ENCODE results near the gene MAPT. TPM values are rescaled to one million over a fixed set of nuclear protein-coding genes. Genes with fewer than 3 reads are reported as not detected.

The MAPT gene
- total RNA-seq, 4 donors from 2014 or later = 3.6 to 6.5 (median 4.5) TPM

- Histone ChIP-seq H3K27me3 (peaks cover 6% of the 10 kb centered on the region), H3K4me3 (no peak overlapping the region), H3K4me1 (no peaks in the 10 kb centered on the region), H3K9me3 (no peaks in the 10 kb centered on the region), H3K36me3 (no peaks in the 10 kb centered on the region), H3K27ac (no peak overlapping the region)
- TF ChIP-seq CTCF (IDR thresholded peaks at IDR 0.05) (no peak), POLR2A (IDR thresholded peaks at IDR 0.05) (no peak), POLR2AphosphoS5 (IDR thresholded peaks at IDR 0.05) (no peak), EP300 (IDR thresholded peaks at IDR 0.05) (no peak)
- whole genome bisulfite sequencing = 72% methylated on average over 3 of the region's 3 CpGs
- DNase-seq (ENCODE audit: low spot score in 2 of 2) = no peak
Measured at GRCh38 chr17:45876539-45876938, 17.8 kb upstream of the MAPT start.

GRCh38 chr17:45877467-45877866, 16.9 kb upstream of the MAPT start:
- no peaks in the 10 kb centered on the region for H3K9me3 ChIP-seq
- WGBS = 60% methylated on average over 1 of the region's 1 CpG
- peaks cover 8% of the 10 kb centered on the region for H3K27me3 ChIP-seq
- no peaks in the 10 kb centered on the region for H3K4me1 ChIP-seq
- H3K36me3 ChIP-seq = no peaks in the 10 kb centered on the region
- TF ChIP-seq CTCF (IDR thresholded peaks at IDR 0.05) (no peak), POLR2AphosphoS5 (IDR thresholded peaks at IDR 0.05) (no peak), EP300 (IDR thresholded peaks at IDR 0.05) (no peak), POLR2A (IDR thresholded peaks at IDR 0.05) (no peak)
- DNase-seq (ENCODE audit: low spot score in 2 of 2) = no peak
- no peak overlapping the region for H3K4me3 ChIP-seq
- no peak overlapping the region for H3K27ac ChIP-seq

GRCh38 chr17:45883063-45883462, 11.3 kb upstream of the MAPT start:
- Histone ChIP-seq H3K27ac (no peak overlapping the region), H3K4me3 (no peak overlapping the region), H3K9me3 (no peaks in the 10 kb centered on the region), H3K36me3 (no peaks in the 10 kb centered on the region), H3K4me1 (no peaks in the 10 kb centered on the region), H3K27me3 (peaks cover 11% of the 10 kb centered on the region)
- TF ChIP-seq POLR2AphosphoS5 (IDR thresholded peaks at IDR 0.05) (no peak), POLR2A (IDR thresholded peaks at IDR 0.05) (no peak), CTCF (IDR thresholded peaks at IDR 0.05) (no peak), EP300 (IDR thresholded peaks at IDR 0.05) (no peak)
- DNase-seq (ENCODE audit: low spot score in 2 of 2) = no peak
- WGBS = 90% methylated on average over 2 of the region's 2 CpGs

GRCh38 chr17:45886852-45887251, 7.5 kb upstream of the MAPT start:
- TF ChIP-seq CTCF (IDR thresholded peaks at IDR 0.05) = no peak
- no peak for TF ChIP-seq POLR2A (IDR thresholded peaks at IDR 0.05)
- TF ChIP-seq EP300 (IDR thresholded peaks at IDR 0.05) = no peak
- no peak for TF ChIP-seq POLR2AphosphoS5 (IDR thresholded peaks at IDR 0.05)
- no peaks in the 10 kb centered on the region for H3K9me3 ChIP-seq
- no peak overlapping the region for H3K4me3 ChIP-seq
- H3K27me3 ChIP-seq = peaks cover 3% of the 10 kb centered on the region
- 95% methylated on average over 2 of the region's 2 CpGs for whole genome bisulfite sequencing
- no peak overlapping the region for H3K27ac ChIP-seq
- H3K4me1 ChIP-seq = no peaks in the 10 kb centered on the region
- no peaks in the 10 kb centered on the region for H3K36me3 ChIP-seq
- no peak for DNase-seq (ENCODE audit: low spot score in 2 of 2)

- H3K9me3 ChIP-seq = no peaks in the 10 kb centered on the region
- DNase-seq (ENCODE audit: low spot score in 2 of 2) = no peak
- WGBS = 60% methylated on average over 5 of the region's 5 CpGs
- TF ChIP-seq POLR2A (IDR thresholded peaks at IDR 0.05) (no peak), CTCF (IDR thresholded peaks at IDR 0.05) (no peak), POLR2AphosphoS5 (IDR thresholded peaks at IDR 0.05) (no peak), EP300 (IDR thresholded peaks at IDR 0.05) (no peak)
- H3K27ac ChIP-seq = no peak overlapping the region
- H3K36me3 ChIP-seq = no peaks in the 10 kb centered on the region
- no peaks in the 10 kb centered on the region for H3K4me1 ChIP-seq
- H3K4me3 ChIP-seq = no peak overlapping the region
- peaks cover 3% of the 10 kb centered on the region for H3K27me3 ChIP-seq
Measured at GRCh38 chr17:45888392-45888791, 6.0 kb upstream of the MAPT start.
